ENCODE measurements around the gene CCDC197. TPM values are rescaled to one million over a fixed set of nuclear protein-coding genes. Genes with fewer than 3 reads are reported as not detected.

Gene CCDC197
- total RNA-seq, 1 experiment from 2014 or later: not detected

DNA sequence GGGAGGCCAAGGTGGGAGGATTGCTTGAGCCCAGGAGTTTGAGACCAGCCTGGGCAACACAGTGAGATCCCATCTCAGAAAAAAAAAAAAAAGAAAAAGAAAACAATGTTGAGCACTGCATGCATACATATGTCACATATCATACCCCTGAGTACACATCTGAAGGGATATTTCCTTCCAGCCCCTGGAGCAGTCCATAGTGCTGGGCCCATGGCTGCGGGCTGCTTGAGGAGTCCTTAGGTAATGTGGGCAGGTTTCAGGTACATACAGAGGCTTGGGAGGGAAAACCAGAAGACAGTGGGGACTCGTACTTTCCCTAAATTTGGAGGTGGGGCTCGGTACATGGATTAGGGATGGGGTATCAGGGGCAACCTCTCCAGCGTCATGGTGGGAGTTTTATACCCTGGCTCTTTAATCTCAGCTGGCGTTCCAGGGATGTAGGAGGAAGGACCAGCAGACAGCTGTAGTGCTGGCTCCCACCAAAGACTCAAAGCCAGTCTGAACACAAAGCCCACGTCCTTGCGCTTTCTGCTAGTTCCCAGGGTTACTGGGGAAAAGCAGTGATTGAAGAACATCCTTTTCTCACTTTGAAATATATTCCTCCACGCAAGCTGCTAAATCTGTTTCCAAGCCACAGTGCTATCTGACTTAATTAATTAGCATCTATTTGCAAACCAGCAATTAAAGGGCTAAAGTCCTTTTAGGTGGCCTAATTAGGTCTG, 34.2 kb downstream of the CCDC197 start:
- ChIA-PET CTCF (no interaction called here), POLR2A (ENCODE audit: unreplicated experiment) (no interaction called here)
- peaks cover 15% of the 10 kb centered on the region; the same call in 1 of the 2 replicates for H3F3A ChIP-seq (ENCODE audit: insufficient read depth, low read depth)
- H3K36me3 ChIP-seq (ENCODE audit: low read depth): no peaks in the 10 kb centered on the region
- no TSS peak for BruUV-seq (replicated peaks)
- DNase-seq: no peak
- no peaks in the 10 kb centered on the region for H3K9me2 ChIP-seq (ENCODE audit: insufficient read depth)
- H3K4me3 ChIP-seq: no peak overlapping the region
- no peaks in the 10 kb centered on the region for H3K9me3 ChIP-seq (ENCODE audit: insufficient read depth, low read depth)
- no peak overlapping the region for H3K27ac ChIP-seq
- no peaks in the 10 kb centered on the region for H3K27me3 ChIP-seq (ENCODE audit: insufficient read depth, low read depth)
- intact Hi-C loops (cut with micrococcal nuclease; ENCODE audit: unreplicated experiment): no loop called here
- TF ChIP-seq CTCF (conservative IDR thresholded peaks at IDR 0.05): no peak
- no peak for TF ChIP-seq EZH2 (IDR thresholded peaks at IDR 0.05; ENCODE audit: low read depth)
- H4K20me1 ChIP-seq (ENCODE audit: insufficient read depth): no peaks in the 10 kb centered on the region
- H3K79me2 ChIP-seq (ENCODE audit: low read depth): no peaks in the 10 kb centered on the region
- H2AFZ ChIP-seq: no peak overlapping the region
- peaks cover 18% of the 10 kb centered on the region for H3K4me1 ChIP-seq (replicated peaks; ENCODE audit: insufficient read depth)
- no peak overlapping the region for H3K4me2 ChIP-seq

DNA sequence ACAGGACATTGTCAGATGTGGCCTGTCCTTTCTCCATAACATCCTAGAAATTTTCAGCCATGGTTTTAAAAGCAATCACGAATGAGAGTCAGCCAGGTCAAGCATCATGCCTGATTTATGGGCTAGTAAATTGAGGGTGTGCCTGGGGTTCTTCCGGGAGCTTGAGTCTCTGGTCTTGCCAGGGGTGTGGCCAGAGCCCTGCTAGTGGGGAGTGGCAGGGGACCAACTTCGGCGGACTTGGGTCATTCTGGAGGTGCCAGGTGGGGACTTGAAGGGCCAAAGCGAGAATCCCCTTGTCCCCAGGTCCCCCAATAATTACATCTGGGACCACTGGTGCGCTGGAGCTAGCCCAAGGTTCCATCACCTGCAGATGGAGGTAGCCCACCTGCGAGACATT, 34.8 kb downstream of the CCDC197 start:
- no peaks in the 10 kb centered on the region for H3K79me2 ChIP-seq (ENCODE audit: low read depth)
- H2AFZ ChIP-seq: no peak overlapping the region
- peaks cover 15% of the 10 kb centered on the region; the same call in 1 of the 2 replicates for H3F3A ChIP-seq (ENCODE audit: insufficient read depth, low read depth)
- no peak for TF ChIP-seq EZH2 (IDR thresholded peaks at IDR 0.05; ENCODE audit: low read depth)
- TF ChIP-seq CTCF (conservative IDR thresholded peaks at IDR 0.05): no peak
- no peak for DNase-seq
- no peaks in the 10 kb centered on the region for H3K27me3 ChIP-seq (ENCODE audit: insufficient read depth, low read depth)
- no peaks in the 10 kb centered on the region for H3K9me3 ChIP-seq (ENCODE audit: insufficient read depth, low read depth)
- H3K9me2 ChIP-seq (ENCODE audit: insufficient read depth): no peaks in the 10 kb centered on the region
- intact Hi-C loops (cut with micrococcal nuclease; ENCODE audit: unreplicated experiment): no loop called here
- ChIA-PET CTCF (no interaction called here), POLR2A (ENCODE audit: unreplicated experiment) (no interaction called here)
- H3K4me2 ChIP-seq: no peak overlapping the region
- H3K4me3 ChIP-seq: no peak overlapping the region
- no TSS peak for BruUV-seq (replicated peaks)
- no peaks in the 10 kb centered on the region for H4K20me1 ChIP-seq (ENCODE audit: insufficient read depth)
- no peaks in the 10 kb centered on the region for H3K36me3 ChIP-seq (ENCODE audit: low read depth)
- peaks cover 18% of the 10 kb centered on the region for H3K4me1 ChIP-seq (replicated peaks; ENCODE audit: insufficient read depth)
- H3K27ac ChIP-seq: no peak overlapping the region

DNA sequence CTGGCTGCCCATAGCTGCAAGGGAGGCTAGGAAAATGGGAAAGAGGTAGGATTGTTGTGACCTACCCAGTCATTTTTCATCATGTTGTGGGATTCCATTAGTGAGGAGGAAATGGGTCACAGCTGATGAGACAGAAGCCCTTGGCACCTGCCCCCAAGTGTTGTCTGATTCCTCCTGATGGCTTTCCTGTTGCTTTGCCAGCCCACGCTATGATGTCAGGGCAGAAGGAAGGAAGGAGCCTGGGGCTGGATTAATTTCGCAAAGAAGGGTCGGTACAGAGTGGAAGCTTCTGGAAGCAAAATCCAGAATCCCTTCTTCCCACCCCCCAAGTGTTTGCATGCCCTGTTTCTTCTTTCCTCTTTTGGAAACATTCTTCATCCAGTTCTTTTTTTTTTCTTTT, 37.8 kb downstream of the CCDC197 start:
- intact Hi-C loops (cut with micrococcal nuclease; ENCODE audit: unreplicated experiment): no loop called here
- Histone ChIP-seq H3K36me3 (ENCODE audit: low read depth) (no peaks in the 10 kb centered on the region), H3K4me2 (no peak overlapping the region), H3K4me1 (replicated peaks; ENCODE audit: insufficient read depth) (no peaks in the 10 kb centered on the region), H3K27ac (no peak overlapping the region), H3F3A (ENCODE audit: insufficient read depth, low read depth) (no peaks in the 10 kb centered on the region), H3K4me3 (no peak overlapping the region), H3K27me3 (ENCODE audit: insufficient read depth, low read depth) (no peaks in the 10 kb centered on the region), H3K9me3 (ENCODE audit: insufficient read depth, low read depth) (no peaks in the 10 kb centered on the region), H3K79me2 (ENCODE audit: low read depth) (no peaks in the 10 kb centered on the region), H2AFZ (no peak overlapping the region), H3K9me2 (ENCODE audit: insufficient read depth) (no peaks in the 10 kb centered on the region), H4K20me1 (ENCODE audit: insufficient read depth) (no peaks in the 10 kb centered on the region)
- POLR2A ChIA-PET (ENCODE audit: unreplicated experiment): no interaction called here
- DNase-seq: no peak
- no TSS peak for BruUV-seq (replicated peaks)
- CTCF ChIA-PET: no interaction called here
- TF ChIP-seq EZH2 (IDR thresholded peaks at IDR 0.05; ENCODE audit: low read depth) (no peak), CTCF (conservative IDR thresholded peaks at IDR 0.05) (no peak)
